Astrocyte of the cerebellum (primary cell): ENCODE results near the gene ANXA2.

ENCODE experiments used
- DNase-seq: peaks from one replicate; pipeline ENCODE4 v3.0.0-alpha.2; 2011; ENCODE audit warnings: low read depth
- H3K4me3 ChIP-seq: 2 replicates; pipeline ENCODE4 v1.5.1; 2011; ENCODE audit warnings: mild to moderate bottlenecking, low read depth, low read length, moderate library complexity
- in situ Hi-C: cut with HindIII; loops from 2 replicates; pipeline ENCODE4 v1.10.0; 2017; ENCODE audit warnings: low sequenced_read_pairs
- TF ChIP-seq, protein P1 (sequence below): IDR thresholded peaks from 2 replicates; pipeline ENCODE4 v1.5.1; 2012; ENCODE audit warnings: low read length, low read depth, moderate library complexity, mild to moderate bottlenecking; ENCODE audit errors: missing control alignments

ANXA2 gene

DNA sequence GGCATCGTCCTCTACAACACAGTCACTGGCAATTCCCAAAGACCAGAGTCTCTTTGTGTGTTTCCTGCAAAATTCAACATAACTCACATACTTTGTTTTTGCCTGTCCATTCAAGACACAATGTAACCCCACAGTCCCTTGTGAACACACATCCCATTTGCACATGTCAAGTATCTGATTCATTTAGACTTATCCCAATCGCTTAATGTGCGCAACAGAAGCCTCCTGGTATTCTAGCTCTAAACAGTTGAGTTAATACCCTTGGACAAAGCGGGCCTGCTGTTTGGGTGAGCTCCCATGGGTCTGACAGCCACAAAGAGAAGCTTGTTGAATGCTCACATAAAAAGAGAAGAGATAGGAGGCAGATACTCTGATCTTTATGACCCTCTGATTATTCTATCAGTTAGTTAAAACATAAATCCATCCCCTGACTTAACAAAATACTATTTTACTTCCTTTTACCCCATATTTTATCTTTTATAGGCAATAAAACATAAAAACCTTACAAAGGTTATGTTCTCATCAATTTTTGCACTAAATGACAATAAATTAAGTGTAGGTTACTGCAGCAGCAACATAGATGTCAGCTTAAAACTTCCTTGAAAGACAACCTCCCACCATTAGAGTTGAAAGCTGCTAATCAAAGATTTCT, 79.4 kb downstream of the ANXA2 start:
- no peak overlapping the region for H3K4me3 ChIP-seq
- in situ Hi-C loops = no loop called here
- DNase-seq = no peak
- TF ChIP-seq, protein P1, sequence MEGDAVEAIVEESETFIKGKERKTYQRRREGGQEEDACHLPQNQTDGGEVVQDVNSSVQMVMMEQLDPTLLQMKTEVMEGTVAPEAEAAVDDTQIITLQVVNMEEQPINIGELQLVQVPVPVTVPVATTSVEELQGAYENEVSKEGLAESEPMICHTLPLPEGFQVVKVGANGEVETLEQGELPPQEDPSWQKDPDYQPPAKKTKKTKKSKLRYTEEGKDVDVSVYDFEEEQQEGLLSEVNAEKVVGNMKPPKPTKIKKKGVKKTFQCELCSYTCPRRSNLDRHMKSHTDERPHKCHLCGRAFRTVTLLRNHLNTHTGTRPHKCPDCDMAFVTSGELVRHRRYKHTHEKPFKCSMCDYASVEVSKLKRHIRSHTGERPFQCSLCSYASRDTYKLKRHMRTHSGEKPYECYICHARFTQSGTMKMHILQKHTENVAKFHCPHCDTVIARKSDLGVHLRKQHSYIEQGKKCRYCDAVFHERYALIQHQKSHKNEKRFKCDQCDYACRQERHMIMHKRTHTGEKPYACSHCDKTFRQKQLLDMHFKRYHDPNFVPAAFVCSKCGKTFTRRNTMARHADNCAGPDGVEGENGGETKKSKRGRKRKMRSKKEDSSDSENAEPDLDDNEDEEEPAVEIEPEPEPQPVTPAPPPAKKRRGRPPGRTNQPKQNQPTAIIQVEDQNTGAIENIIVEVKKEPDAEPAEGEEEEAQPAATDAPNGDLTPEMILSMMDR = no peak

DNA sequence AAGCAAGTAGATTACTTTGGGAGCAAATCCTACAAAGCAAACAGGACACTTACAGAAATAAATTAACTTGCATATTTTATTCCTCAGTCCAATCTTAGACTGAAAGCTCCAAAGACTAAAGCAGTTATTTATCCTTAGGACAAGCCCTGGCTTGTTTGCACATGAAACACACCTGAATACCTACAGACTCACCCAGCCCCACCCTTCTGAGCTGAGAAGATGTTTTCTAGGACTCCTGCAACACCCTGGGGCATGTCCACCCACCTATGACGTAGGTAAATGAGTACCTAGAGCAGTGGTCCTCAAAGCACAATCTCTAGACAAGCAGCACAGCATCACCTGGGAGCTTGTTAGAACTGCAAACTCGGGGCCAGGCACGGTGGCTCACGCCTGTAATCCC, 80.8 kb downstream of the ANXA2 start:
- H3K4me3 ChIP-seq = no peak overlapping the region
- TF ChIP-seq, protein P1 = no peak
- in situ Hi-C loops = no loop called here
- no peak for DNase-seq

DNA sequence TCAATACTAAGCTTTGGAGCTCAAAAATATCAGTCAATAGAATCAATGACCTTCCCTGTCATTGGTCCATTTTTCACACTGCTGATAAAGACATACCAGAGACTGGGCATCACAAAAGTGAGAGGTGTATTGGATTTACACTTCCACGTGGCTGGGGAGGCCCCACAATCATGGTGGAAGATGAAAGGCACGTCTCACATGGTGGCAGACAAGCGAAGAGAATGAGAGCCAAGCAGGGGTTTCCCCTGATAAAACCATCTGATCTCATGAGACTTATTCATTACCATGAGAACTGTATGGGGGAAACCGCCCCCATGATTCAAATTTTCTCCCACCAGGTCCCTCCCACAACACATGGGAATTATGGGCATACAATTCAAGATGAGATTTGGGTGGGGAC, 81.9 kb downstream of the ANXA2 start:
- DNase-seq = no peak
- TF ChIP-seq, protein P1 = no peak
- H3K4me3 ChIP-seq = no peak overlapping the region
- in situ Hi-C loops = no loop called here

- in situ Hi-C loops = no loop called here
- no peak for DNase-seq
- H3K4me3 ChIP-seq = no peak overlapping the region
- TF ChIP-seq, protein P1 = no peak
Measured at GRCh38 chr15:60313906-60314305, 83.9 kb downstream of the ANXA2 start.

DNA sequence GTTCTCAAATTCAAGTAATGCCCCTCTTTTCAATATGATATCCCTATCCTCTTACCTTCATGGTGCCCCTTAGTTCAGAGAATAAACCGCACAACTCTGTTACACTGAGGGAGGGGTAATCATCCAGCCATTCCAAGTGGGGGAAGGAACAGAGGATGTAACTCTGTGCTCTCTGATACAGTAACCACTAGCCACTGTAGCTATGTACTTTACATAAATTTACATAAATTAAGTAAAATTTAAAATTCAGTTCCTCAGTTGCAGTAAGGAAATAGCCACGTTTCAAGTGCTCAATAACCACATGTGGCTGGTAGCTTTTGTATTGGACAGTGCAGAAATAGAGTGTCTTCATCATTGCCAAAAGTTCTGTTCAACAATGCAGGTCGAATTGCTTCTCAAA, 90.8 kb downstream of the ANXA2 start:
- H3K4me3 ChIP-seq = no peak overlapping the region
- TF ChIP-seq, protein P1 = no peak
- no peak for DNase-seq
- in situ Hi-C loops = no loop called here

GRCh38 chr15:60301024-60301423, 96.8 kb downstream of the ANXA2 start:
- in situ Hi-C loops = no loop called here
- no peak for DNase-seq

More at GRCh38 chr15:60301024-60301423, 96.8 kb downstream of the ANXA2 start:
- TF ChIP-seq, protein P1 = no peak
- H3K4me3 ChIP-seq = no peak overlapping the region
